NCI-H1105 treated with DMSO at 0.1 percent for 48 hours (cell line): Measurements from ENCODE around the gene PDE10A.

ENCODE experiments used
- DNase-seq: peaks from one replicate; lab custom pipeline; 2025; lab: John Stamatoyannopoulos, UW

Gene PDE10A

DNA sequence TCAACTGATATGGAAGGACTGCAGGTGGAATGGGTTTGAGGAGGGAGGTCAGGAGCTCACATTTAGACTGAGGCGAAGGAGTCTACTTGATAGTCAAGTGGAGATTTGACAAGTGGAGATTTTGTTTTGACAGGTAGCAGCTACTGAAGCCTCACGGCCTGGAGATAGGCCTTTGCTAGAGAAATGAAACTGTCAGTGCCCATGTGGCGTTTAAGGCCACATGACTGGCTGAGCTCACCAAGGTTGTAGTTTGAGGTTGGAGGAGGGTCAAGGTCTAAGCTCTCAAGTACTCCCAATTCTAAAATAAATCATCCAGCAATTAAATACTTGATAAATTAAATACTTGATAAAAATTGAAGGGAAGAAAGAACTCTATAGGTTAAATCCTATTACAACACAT is 273.5 kb downstream of the PDE10A start:
- no peak for DNase-seq

DNA sequence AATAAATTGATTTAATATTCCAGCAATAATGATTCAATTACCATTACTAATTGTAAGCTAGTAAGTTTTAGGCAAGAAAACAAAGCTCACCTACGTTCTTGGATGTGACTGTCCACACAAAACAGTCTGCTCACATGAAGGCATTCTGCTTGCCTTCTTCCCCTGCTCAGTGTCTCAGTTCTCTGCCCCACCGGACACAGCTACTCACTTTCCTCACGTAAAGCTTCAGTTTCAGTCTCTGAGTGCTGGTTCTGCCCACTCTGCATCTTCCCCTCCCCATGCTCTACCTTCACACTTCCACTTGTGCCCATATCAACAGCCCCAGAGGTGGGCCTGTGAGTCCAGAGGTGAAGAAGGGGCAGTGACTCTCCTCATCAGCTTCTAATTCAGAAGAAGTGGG is 279.7 kb downstream of the PDE10A start:
- DNase-seq = no peak

DNA sequence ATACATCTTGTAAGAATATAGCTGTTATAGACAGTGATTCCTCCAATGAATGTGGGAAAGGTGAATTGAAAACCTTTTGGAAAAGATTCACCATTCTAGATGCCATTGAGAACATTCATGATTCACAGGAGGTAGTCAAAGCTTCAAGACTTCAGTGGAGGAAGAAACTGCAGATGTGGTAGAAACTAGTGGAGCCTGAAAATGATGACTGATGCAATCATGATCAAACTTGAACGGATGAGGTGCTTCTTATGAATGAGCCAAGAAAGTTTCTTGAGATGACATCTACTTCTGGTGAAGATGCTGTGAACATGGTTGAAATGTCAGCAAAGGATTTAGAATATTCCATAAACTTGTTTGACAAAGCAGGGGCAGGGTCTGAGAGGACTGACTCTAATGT is 286.9 kb downstream of the PDE10A start:
- DNase-seq = no peak

DNA sequence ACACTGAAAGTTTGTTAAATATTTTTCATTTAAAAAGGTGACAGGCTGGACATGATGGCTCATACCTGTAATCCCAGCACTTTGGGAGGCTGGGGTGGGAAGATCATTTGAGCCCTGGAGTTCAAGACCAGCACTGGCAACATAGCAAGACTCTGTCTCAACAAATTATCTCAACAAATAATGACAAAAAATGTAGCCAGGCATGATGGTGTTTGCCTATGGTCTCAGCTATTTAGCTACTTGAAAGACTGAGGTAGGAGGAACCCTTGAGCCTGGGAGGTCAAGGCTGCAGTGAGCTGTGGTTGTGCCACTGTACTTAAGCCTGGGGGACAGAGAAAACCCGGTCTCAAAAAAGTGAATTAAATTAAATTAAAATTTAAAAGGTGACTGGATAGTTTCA is 297.7 kb downstream of the PDE10A start:
- no peak for DNase-seq

DNA sequence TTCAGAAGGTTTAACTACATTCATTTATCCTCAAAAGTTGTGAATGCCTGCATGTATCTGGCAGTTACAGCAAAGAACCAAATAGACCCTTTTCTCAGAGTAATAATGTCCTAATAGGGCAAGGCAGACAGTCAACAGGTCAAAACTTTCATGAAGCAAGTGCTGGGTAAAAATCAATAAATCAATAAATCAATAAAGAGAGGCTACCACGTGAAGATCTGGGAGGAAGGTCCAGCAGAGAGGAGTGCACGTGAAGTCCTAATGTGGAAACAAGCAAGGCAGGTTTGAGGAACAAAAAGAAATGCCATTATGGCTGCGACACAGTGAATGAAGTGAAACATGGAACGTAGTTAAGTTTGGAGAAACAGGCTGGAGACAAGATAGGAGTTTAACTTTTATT is 317.3 kb downstream of the PDE10A start:
- DNase-seq = no peak

DNA sequence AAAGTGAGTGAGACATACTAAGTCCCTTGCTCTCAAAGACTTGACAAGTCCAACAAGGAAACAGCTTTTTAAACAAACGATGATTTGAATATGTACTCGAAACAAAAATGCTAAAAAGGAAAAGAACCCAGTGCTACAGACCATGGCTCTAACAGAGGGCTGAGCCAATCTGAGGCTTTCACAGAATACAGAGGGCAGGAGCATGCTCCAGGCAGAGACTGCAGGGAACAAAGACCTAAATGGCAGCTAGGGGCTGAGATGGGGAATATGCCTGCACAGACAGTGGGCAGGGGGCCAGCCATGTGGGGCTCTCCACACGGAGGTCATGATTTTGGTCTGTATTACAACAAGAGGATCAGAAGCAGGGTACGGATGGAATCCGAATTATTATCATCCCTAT is 322.5 kb downstream of the PDE10A start:
- no peak for DNase-seq

DNA sequence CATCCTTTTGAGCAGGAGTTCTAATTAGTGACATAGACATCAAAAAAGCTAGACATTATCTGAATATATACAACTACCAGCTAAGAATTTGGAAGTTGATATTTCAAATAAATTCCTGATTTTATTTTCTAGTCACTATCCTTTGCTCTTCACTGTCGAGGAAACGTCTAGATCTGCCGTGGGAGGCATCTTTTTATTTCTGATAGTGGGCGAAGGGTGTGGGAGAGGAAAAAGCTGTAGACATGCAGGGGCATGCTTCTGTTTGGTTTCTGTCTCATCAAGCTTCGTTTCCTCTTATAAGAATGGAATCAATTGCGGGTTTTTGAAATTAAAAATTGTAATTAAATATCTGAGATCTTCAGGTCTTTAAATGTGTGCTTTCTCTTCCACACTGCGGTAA is 337.4 kb downstream of the PDE10A start:
- DNase-seq = no peak

DNA sequence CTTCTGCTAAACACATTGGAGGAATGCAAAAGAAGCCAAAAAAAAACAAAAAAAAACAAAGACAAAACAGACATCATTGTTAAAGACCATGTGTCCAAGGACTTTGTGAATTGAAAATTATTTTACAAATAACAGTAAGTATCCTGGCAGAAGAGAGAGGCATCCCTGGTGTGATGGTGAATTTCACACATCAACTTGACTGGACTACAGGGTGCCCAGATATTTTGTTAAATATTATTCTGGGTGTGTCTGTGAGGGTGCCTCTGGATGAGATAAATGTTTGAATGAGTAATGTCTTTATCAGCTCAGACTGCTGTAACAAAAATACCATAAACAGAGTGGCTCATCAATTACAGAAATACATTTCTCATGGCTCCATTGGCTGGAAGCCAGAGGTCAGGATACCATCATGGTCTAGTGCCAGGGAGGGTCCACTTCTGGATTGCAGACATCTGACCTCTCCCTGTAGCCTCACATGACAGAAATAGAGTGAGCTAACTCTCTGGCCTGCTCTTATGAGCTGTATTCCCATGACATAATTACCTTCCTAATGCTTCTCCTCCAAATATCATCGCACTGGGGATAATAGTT is 341.4 kb downstream of the PDE10A start:
- no peak for DNase-seq

DNA sequence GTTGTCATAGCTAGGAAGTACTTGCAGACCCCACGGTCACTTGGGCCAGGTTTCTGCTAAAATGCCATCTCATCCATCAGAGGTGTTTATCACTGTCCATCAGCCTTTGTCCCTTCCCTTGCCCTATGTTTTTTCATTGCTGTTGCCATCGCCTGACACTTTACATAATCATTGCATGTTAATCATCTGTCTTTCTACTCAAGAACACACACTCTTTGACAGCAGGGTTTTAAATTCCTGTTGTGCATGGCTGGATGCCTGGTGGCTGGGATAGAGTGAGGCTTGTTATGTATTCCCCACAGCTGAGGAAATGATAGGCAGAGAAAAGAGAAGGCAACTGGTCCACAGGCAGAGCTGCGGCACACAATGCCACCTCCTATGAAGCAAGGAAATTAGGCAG is 341.9 kb downstream of the PDE10A start:
- DNase-seq = no peak

DNA sequence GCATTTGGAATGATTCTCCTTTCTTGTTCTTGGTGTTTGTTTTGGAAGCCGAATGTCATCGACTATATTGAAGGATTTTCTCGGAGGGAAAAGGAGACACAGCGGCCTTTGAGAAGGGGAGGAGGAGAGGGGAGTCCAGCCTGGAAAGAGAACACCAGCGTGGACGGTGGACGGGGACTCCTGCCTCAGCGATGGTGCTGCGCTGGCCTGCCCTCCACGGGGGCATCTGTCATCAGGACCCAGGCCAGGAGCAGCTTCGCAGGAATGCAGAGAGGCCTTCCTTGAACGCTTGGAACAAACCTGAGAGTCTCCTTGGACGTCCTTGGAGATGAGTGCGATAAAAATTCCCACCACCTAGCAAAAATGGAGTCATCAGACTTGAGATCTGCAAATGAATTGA is 345.3 kb downstream of the PDE10A start:
- DNase-seq = no peak

DNA sequence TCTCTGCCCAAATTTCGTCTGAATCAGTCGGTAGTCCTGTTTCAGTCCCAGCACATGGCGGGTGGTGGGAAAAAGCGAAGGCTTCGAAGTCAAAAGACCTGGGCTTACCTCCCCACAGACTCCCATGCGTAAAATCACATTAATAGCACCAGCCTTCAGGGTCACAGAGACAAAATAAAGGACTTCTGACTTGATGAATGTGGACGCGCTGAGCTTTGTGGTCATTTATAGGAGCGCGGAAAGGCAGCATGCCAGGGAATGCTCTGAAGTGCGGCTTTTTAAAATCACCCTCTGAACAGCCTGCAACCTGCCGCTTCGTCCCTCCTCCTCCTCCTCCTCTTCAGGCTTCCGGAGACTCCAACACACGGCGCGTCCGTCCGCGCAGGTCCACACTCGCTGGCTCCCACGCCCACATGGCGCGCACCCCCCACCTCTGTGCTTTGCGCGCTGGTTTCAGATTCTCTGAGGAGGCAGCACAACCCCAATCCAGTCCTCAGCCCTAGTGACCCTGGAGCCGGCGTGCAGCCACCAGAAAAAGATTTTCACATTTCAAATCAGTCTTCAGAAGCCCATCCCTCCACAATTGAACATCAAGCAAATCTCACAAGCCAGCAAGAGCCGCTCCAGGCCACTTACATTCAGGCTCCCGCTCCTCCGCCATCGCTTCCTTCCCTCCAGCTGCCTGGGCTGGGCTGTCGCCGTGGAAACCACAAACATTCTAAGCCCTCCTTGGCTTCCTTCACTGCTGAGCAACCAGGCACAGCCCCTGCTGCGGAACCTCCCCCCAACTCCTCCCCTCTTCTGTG is 353.9 kb downstream of the PDE10A start, which contains the start of gene C6orf118:
TSS of gene C6orf118 (minus strand) at position 680 of the 806 bp plus-strand sequence. CDS start at position 661, 19 bp downstream.
- DNase-seq = peak; percentile 96

DNA sequence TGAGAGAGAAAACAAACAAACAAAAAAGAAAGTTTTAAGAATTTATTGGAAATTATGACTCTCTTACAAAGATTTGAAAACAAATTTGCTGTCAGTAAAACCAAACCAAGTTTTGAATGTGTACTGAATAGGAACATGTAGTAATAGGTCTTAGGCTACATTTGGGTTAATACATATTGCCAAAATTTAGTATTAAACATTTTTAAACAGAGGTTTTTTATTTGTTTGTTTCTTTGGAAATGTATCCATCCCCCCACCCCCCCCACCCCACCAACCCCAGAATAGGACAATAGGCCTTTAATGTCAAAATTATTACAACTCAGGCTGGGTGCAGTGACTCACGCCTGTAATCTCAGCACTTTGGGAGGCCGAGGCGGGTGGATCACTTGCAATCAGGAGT is 356.1 kb downstream of the PDE10A start:
- no peak for DNase-seq

DNA sequence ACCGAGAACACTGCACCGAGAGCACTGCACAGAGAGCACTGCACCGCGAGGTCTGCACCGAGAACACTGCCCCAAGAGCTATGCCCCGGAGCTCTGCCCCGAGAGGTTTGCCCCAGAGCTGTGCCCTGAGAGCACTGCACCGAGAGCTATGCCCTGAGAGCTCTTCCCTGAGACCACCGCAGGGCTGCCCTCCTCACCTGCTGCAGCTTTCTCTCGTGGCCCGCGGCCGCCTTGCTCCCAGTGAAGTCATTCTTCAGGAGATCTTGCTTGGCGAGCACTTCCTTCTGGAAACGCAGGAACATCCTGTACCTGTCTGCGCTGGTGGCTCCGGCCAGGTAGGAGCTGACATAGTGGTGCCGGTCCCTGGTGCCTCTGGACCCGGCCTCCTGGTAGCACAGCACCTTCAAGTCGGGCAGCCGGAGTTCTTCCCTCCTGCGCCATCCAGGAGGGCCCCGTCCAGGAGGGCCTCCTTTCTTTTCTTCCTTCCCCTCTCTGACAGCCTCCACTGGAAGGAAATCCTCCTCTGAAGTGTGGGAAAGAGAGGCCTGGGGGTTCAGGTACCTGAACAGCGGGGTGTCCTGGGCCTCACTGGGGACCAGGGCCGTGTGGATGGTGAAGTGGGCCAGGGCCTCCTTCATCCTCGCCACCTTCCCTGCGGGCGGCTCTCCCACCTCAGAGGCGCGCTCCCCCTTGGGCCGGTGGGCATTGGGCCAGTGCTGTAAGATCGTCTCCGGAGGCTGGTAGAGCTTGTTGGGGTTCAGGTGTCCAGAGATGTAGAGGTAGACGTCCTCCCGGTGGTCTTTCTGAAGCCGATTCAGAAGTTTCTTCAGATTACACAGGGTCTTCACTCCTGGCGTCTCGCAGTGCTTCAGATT is 361.4 kb downstream of the PDE10A start:
- no peak for DNase-seq

DNA sequence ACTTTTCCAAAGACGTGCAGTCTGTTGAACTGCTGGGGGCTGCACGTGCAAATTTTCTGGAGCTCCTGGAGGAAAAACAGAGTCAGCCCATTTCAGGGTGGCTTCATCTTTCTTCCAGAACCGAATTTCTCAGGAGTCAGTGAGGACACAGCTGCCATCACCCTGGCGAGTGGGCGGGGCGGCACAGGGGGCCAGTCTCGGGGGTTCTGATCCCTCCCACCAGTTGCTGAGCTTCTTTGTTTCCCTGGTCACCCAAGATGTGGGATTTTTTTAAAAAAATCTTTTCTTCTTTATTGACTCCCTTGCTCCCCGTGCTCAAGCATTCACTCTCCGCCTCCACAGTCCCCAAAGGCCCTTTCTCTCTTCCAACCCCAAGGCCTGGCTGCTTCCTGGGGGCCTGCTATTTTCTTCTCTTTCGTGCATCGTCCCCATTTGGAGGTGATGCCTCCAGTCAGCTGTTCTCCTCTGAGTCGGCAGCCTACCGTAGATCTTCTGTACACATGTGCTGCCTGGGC is 362.6 kb downstream of the PDE10A start:
- no peak for DNase-seq

DNA sequence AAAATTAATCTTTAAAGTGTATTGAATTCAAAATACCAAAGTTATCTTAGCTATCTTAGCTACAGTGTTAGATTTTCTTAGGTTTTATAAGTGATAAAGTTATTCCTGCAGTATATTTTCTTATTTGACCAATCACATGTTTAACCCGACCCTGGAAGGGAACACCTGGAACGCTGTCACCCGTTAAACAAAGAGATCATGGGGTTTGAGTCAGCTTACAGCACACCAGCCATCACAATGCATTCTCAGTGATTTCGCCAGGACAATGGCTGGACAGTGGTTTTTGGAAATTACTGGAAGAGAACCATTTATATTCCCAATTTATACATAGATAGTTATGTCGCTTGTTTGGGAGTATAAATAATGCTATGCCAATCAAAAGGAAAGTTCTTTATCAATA is 364.2 kb downstream of the PDE10A start:
- no peak for DNase-seq

DNA sequence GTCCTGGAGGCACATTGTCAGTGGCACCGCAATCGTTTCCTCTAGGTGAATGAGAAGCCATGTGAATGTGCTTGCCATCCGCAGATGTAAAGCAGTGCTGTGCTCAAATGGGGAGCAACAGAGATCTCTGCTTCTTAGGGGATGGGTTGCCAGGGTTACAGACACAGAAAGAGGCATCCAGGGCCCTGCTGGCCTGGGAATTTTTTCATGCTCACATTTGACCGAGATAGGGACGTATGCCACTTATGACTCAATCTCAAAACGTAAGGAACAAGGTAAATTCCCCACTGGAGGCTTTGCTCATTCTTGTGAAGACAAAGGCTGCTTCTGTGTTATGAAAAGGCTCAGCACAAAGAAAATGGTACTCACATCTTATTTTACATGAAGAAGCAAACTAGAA is 364.6 kb downstream of the PDE10A start:
- no peak for DNase-seq

DNA sequence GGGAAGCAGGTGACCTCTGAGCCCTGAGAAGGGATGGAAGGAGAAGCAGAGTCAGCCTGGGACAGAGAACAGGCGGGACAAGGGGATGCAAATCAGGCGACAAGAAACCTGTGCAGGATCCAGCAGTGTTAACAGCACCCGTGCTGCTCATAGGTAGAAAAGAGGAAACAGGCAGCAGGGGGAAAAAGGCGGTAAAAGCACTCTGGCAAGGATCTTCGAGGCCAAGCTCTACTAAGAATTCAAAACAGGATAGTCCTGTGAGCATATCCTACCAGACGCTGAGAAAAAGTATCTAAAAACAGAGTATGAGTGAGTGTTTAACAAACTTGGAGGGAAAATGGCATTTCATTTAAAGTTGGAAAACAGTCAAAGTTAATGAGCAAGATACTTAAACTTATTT is 370.4 kb downstream of the PDE10A start:
- no peak for DNase-seq
